ENCODE data around the gene EAF1.

GRCh38 chr3:15456321-15456720 is 28.9 kb downstream of the EAF1 start:
- TF ChIP-seq CTCF (IDR thresholded peaks at IDR 0.05 in 2 of 3, conservative IDR thresholded peaks at IDR 0.05 in 1 of 3; ENCODE audit: borderline replicate concordance in 1 of 3, insufficient read depth in 1 of 3, low read depth in 2 of 3, low read length in 2 of 3) = no peak
- TF ChIP-seq EGR1 (IDR thresholded peaks at IDR 0.05; ENCODE audit: low read depth) = no peak
- no peak for TF ChIP-seq POLR2A (IDR thresholded peaks at IDR 0.05; ENCODE audit: borderline replicate concordance, extremely low read depth, insufficient read depth, insufficient read length)
- TF ChIP-seq ELF1 (IDR thresholded peaks at IDR 0.05; ENCODE audit: borderline replicate concordance, low read depth) = no peak
- TF ChIP-seq CEBPB (IDR thresholded peaks at IDR 0.05; ENCODE audit: low read depth) = no peak
- no peak for TF ChIP-seq POLR2AphosphoS5 (IDR thresholded peaks at IDR 0.05; ENCODE audit: low read depth, low read length)
- TF ChIP-seq RAD21 (IDR thresholded peaks at IDR 0.05; ENCODE audit: low read depth) = no peak
- no peak for TF ChIP-seq REST (IDR thresholded peaks at IDR 0.05; ENCODE audit: low read depth)
- no peak for TF ChIP-seq EZH2 (IDR thresholded peaks at IDR 0.05)
- no peak for TF ChIP-seq EZH2phosphoT487 (IDR thresholded peaks at IDR 0.05; ENCODE audit: borderline replicate concordance)
- TF ChIP-seq SRF (IDR thresholded peaks at IDR 0.05; ENCODE audit: low read depth) = no peak

All from HCT116 (cell line).